Measurements from ENCODE around the gene FGFR3.

The FGFR3 gene

GRCh38 chr4:1770791-1771231, 22.3 kb upstream of the FGFR3 start:
- no peak for DNase-seq

GRCh38 chr4:1771555-1772305, 21.4 kb upstream of the FGFR3 start:
- DNase-seq, result no peak

- no peak for DNase-seq
These were observed 20.1 kb upstream of the FGFR3 start for GRCh38 chr4:1772853-1773538.

- DNase-seq, result no peak
These were observed 19.3 kb upstream of the FGFR3 start for GRCh38 chr4:1773754-1774153.

- DNase-seq, result peak in 1 of 2 donors; percentile 71
These were observed 17.2 kb upstream of the FGFR3 start for GRCh38 chr4:1775731-1776500.

GRCh38 chr4:1776521-1777161, 16.5 kb upstream of the FGFR3 start:
- DNase-seq, result no peak

- peak in 1 of 2 donors; percentile 44 for DNase-seq
These were observed 15.1 kb upstream of the FGFR3 start for GRCh38 chr4:1777822-1778641.

GRCh38 chr4:1778642-1779392, 14.3 kb upstream of the FGFR3 start:
- no peak for DNase-seq

GRCh38 chr4:1779588-1780382, 13.3 kb upstream of the FGFR3 start:
- DNase-seq, result no peak

GRCh38 chr4:1780435-1780834, 12.7 kb upstream of the FGFR3 start:
- no peak for DNase-seq

GRCh38 chr4:1783015-1783414, 10.1 kb upstream of the FGFR3 start:
- DNase-seq, result no peak

- DNase-seq, result no peak
These were observed 9.1 kb upstream of the FGFR3 start for GRCh38 chr4:1783970-1784369.

GRCh38 chr4:1784395-1784788, 8.7 kb upstream of the FGFR3 start:
- DNase-seq, result no peak

- DNase-seq, result no peak
These were observed 8.1 kb upstream of the FGFR3 start for GRCh38 chr4:1784789-1785591.

- DNase-seq, result no peak
These were observed 7.5 kb upstream of the FGFR3 start for GRCh38 chr4:1785592-1785991.

GRCh38 chr4:1786544-1787362, 6.3 kb upstream of the FGFR3 start:
- no peak for DNase-seq

- no peak for DNase-seq
These were observed 5.5 kb upstream of the FGFR3 start for GRCh38 chr4:1787411-1788077.
